ENCODE results near the gene S100A3. TPM values are rescaled to one million over a fixed set of nuclear protein-coding genes. Genes with fewer than 3 reads are reported as not detected.

S100A3 gene
- polyA plus RNA-seq, 1 donor (not counting 4 experiments of a cell fraction or from before 2014, with no cell fraction given): 15.1 TPM

GRCh38 chr1:153513666-153514065 is 35.4 kb downstream of the S100A3 start:
- Histone ChIP-seq H3K27me3 (ENCODE audit: control insufficient read depth, extremely low read depth, insufficient read depth, low read length) (no peaks in the 10 kb centered on the region), H3K9me1 (ENCODE audit: control insufficient read depth, extremely low read depth, insufficient read depth, low read length) (no peaks in the 10 kb centered on the region), H3K9me3 (ENCODE audit: control insufficient read depth, low read depth, low read length) (no peaks in the 10 kb centered on the region), H3K4me3 (ENCODE audit: control insufficient read depth in 2 of 3, extremely low read depth in 1 of 3, insufficient read depth in 2 of 3, low read depth in 1 of 3, low read length in 3 of 3) (no peak overlapping the region), H3K9ac (ENCODE audit: control insufficient read depth, extremely low read depth, insufficient read depth, low read length) (no peak overlapping the region), H3K27ac (ENCODE audit: control insufficient read depth, insufficient read depth, low read length) (no peak overlapping the region), H3K4me2 (ENCODE audit: control insufficient read depth, extremely low read depth, insufficient read depth, low read depth, low read length) (no peak overlapping the region), H3K36me3 (ENCODE audit: control insufficient read depth in 2 of 2, extremely low read depth in 1 of 2, insufficient read depth in 2 of 2, low read length in 2 of 2) (no peaks in the 10 kb centered on the region), H3K79me2 (ENCODE audit: control insufficient read depth, insufficient read depth, low read length) (no peaks in the 10 kb centered on the region), H2AFZ (ENCODE audit: control insufficient read depth, low read length) (no peak overlapping the region), H3K4me1 (ENCODE audit: control insufficient read depth, extremely low read depth, insufficient read depth, low read length) (peaks cover 25% of the 10 kb centered on the region), H4K20me1 (ENCODE audit: control insufficient read depth, extremely low read depth, insufficient read depth, low read length) (no peaks in the 10 kb centered on the region)
- DNase-seq (ENCODE audit: low read depth, low spot score) (no peak), FAIRE-seq (no peak)
- dilution Hi-C loops (cut with MboI; ENCODE audit: extremely low pct_ligation_motif_present, low sequenced_read_pairs): no loop called here
- TF ChIP-seq CTCF (optimal IDR thresholded peaks at IDR 0.05 in 1 of 3, IDR thresholded peaks at IDR 0.05 in 1 of 3, conservative IDR thresholded peaks at IDR 0.05 in 1 of 3; ENCODE audit: extremely low read depth in 1 of 3, insufficient read depth in 2 of 3, low read length in 3 of 3) (no peak), EZH2 (IDR thresholded peaks at IDR 0.05; ENCODE audit: low read length) (no peak)

GRCh38 chr1:153513023-153513422 is 36.0 kb downstream of the S100A3 start:
- Histone ChIP-seq H3K4me1 (ENCODE audit: control insufficient read depth, extremely low read depth, insufficient read depth, low read length) (peaks cover 29% of the 10 kb centered on the region), H3K4me3 (ENCODE audit: control insufficient read depth in 2 of 3, extremely low read depth in 1 of 3, insufficient read depth in 2 of 3, low read depth in 1 of 3, low read length in 3 of 3) (no peak overlapping the region), H3K79me2 (ENCODE audit: control insufficient read depth, insufficient read depth, low read length) (no peaks in the 10 kb centered on the region), H3K9me1 (ENCODE audit: control insufficient read depth, extremely low read depth, insufficient read depth, low read length) (no peaks in the 10 kb centered on the region), H4K20me1 (ENCODE audit: control insufficient read depth, extremely low read depth, insufficient read depth, low read length) (no peaks in the 10 kb centered on the region), H3K9ac (ENCODE audit: control insufficient read depth, extremely low read depth, insufficient read depth, low read length) (no peak overlapping the region), H3K27ac (ENCODE audit: control insufficient read depth, insufficient read depth, low read length) (no peak overlapping the region), H2AFZ (ENCODE audit: control insufficient read depth, low read length) (no peak overlapping the region), H3K36me3 (ENCODE audit: control insufficient read depth in 2 of 2, extremely low read depth in 1 of 2, insufficient read depth in 2 of 2, low read length in 2 of 2) (no peaks in the 10 kb centered on the region), H3K27me3 (ENCODE audit: control insufficient read depth, extremely low read depth, insufficient read depth, low read length) (no peaks in the 10 kb centered on the region), H3K9me3 (ENCODE audit: control insufficient read depth, low read depth, low read length) (no peaks in the 10 kb centered on the region), H3K4me2 (ENCODE audit: control insufficient read depth, extremely low read depth, insufficient read depth, low read depth, low read length) (no peak overlapping the region)
- DNase-seq (ENCODE audit: low read depth, low spot score) (no peak), FAIRE-seq (no peak)
- TF ChIP-seq CTCF (optimal IDR thresholded peaks at IDR 0.05 in 1 of 3, IDR thresholded peaks at IDR 0.05 in 1 of 3, conservative IDR thresholded peaks at IDR 0.05 in 1 of 3; ENCODE audit: extremely low read depth in 1 of 3, insufficient read depth in 2 of 3, low read length in 3 of 3) (peak in 1 of 3 experiments; percentile 54), EZH2 (IDR thresholded peaks at IDR 0.05; ENCODE audit: low read length) (no peak)
- dilution Hi-C loops (cut with MboI; ENCODE audit: extremely low pct_ligation_motif_present, low sequenced_read_pairs): no loop called here
